Stimulated activated CD8-positive, alpha-beta memory T cell treated with anti-CD3 and anti-CD28 coated beads, Interleukin-15, amount 100 ng/mL, for 48 hours (primary cell): Measurements from ENCODE around the gene BPIFB2.

Source experiments
- DNase-seq, 2 donors: peaks; one replicate each; pipeline ENCODE4 v3.0.0-alpha.2; 2020; ENCODE audit warnings: low read depth in 2 of 2

BPIFB2 gene

DNA sequence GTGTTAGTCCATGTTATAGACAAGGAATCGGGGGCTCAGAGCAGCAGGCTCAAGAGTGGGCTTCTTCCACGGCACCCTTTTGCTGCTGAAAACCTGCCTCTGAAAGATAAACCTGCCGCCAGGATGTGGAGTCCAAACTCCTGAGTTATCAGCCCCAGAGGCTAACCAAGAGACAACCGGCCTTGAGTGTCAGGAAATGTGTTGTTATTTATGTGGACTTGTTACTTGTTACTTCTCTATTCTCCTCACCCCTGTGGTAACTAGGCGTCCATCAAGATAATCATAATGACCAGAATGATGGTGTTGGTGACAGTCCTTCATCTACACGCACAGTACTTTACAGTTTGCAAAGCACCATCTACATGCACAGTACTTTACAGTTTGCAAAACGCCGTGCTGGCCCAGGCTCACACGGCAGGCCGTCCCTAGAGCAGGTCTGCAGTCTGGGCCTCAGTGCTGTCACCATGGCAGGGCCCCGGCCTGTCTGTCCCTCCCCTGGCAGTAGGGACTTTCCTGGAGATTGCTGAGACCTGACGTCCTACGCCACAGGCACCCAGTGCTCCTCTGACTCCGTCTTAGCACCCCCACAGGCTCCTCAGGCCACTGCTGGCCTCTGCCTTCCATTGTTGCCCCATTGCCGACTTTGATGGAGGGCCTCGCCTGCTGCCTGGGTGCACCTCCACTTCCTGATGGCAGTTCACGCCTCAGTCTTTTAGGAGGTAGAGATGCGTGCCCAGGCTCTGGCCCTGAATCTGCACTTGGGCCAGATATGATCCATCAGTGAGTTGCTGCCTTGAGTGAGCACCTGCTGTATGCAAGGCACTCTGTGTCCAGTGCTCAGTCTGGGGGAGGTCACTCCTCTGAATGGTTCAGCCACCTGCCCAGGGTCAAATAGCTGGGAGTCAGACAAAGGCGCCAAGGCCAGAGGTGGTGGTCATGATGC is 62.9 kb downstream of the BPIFB2 start:
- DNase-seq, result no peak

GRCh38 chr20:33071198-33071597 is 63.7 kb downstream of the BPIFB2 start:
- DNase-seq, result no peak

DNA sequence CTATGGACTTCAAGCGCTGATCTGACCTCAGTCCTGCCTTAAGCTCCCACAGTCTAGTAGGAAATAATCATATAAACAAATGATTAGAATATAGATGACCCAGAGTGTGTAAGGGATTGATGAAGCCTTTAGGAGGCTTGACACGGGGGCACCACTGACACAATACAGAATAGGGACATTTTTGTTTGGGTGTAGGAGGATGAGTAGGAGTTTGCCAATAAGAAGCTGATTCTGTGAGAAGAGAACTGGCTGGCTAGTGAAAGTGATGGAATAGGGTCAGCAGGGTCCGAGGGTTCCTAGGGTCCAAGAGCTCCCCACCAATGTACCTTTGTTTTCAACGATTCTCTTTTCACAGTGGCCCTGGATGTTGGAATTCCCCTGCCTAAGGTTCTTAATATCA is 64.9 kb downstream of the BPIFB2 start:
- DNase-seq, result no peak

GRCh38 chr20:33072813-33073212 is 65.3 kb downstream of the BPIFB2 start:
- DNase-seq, result no peak
